Colonic mucosa (tissue), 4 donors: ENCODE measurements around the gene KRT8. TPM values are rescaled to one million over a fixed set of nuclear protein-coding genes. Genes with fewer than 3 reads are reported as not detected.

Experiments used
- DNase-seq: peaks from one replicate; pipeline ENCODE4 v3.0.0-alpha.2; 2020
- H3K27ac ChIP-seq: fragments of 200-600 bp; one replicate; pipeline ENCODE4 v1.8.0; 2021
- H3K27me3 ChIP-seq: fragments of 200-600 bp; one replicate; pipeline ENCODE4 v1.8.0; 2021
- H3K36me3 ChIP-seq: fragments of 200-600 bp; one replicate; pipeline ENCODE4 v1.8.0; 2021
- H3K4me1 ChIP-seq: fragments of 200-600 bp; one replicate; pipeline ENCODE4 v1.8.0; 2021; ENCODE audit warnings: mild to moderate bottlenecking
- H3K4me3 ChIP-seq: fragments of 200-600 bp; one replicate; pipeline ENCODE4 v1.8.0; 2021
- H3K9ac ChIP-seq, 2 donors: one replicate each; pipeline ENCODE4 v1.7.0; 2013; ENCODE audit warnings: control low read depth in 2 of 2, low read depth in 2 of 2, low read length in 2 of 2
- H3K9me3 ChIP-seq: fragments of 200-600 bp; one replicate; pipeline ENCODE4 v1.8.0; 2021
- CTCF ChIP-seq: fragments of 200-600 bp; IDR thresholded peaks from one replicate; pipeline ENCODE4 v1.8.0; 2022; ENCODE audit warnings: antibody characterized with exemption, mild to moderate bottlenecking
- intact Hi-C: fragments of 100-400 bp; cut with DNase I; formaldehyde crosslinking; loops from one replicate; pipeline ENCODE4 v1.14.1; 2022
- total RNA-seq, 2 donors: library from RNA; stranded (reverse); fragmentation: NEBNext Ultra II Directional in 1 of 2; extraction: Animal tissue kit (Norgen Biotek cat#: 25700) in 1 of 2; gene quantifications; one replicate each; pipeline ENCODE4 v1.2.1, GENCODE V29; 2021
- donor health status: healthy.
- donor health status: DM: no; HTN: no; CAD: no.
- donor health status: DM: no; HTN: no; CAD: no.

Gene KRT8
- total RNA-seq, 2 donors from 2014 or later: 4,207 to 4,597 TPM

- intact Hi-C loops: no loop called here
- peak; percentile 64 for DNase-seq
- H3K9ac ChIP-seq: peak overlapping the region; percentile 86 to 96
- no peaks in the 10 kb centered on the region for H3K9me3 ChIP-seq
- no peaks in the 10 kb centered on the region for H3K36me3 ChIP-seq
- TF ChIP-seq CTCF: no peak
- peak overlapping the region; percentile 92 for H3K27ac ChIP-seq
- no peaks in the 10 kb centered on the region for H3K4me1 ChIP-seq
- peak overlapping the region; percentile 58 for H3K4me3 ChIP-seq
- no peaks in the 10 kb centered on the region for H3K27me3 ChIP-seq
These were observed 894 bp downstream of the KRT8 start for GRCh38 chr12:52903855-52904508.

GRCh38 chr12:52903285-52903854 lies 1.5 kb downstream of the KRT8 start:
- Histone ChIP-seq H3K9me3 (no peaks in the 10 kb centered on the region), H3K9ac (peak overlapping the region; percentile 74 to 96), H3K27me3 (no peaks in the 10 kb centered on the region), H3K4me3 (peak overlapping the region; percentile 58), H3K27ac (peak overlapping the region; percentile 92), H3K4me1 (no peaks in the 10 kb centered on the region), H3K36me3 (no peaks in the 10 kb centered on the region)
- no peak for TF ChIP-seq CTCF
- DNase-seq: peak; percentile 83
- intact Hi-C loops: no loop called here

- Histone ChIP-seq H3K27me3 (no peaks in the 10 kb centered on the region), H3K4me1 (peaks cover 6% of the 10 kb centered on the region), H3K36me3 (no peaks in the 10 kb centered on the region), H3K9ac (peak overlapping the region; percentile 46 to 63), H3K9me3 (no peaks in the 10 kb centered on the region), H3K4me3 (peak overlapping the region; percentile 58), H3K27ac (peak overlapping the region; percentile 92)
- intact Hi-C loops: no loop called here
- TF ChIP-seq CTCF: no peak
- peak; percentile 54 for DNase-seq
These were observed 2.9 kb downstream of the KRT8 start for GRCh38 chr12:52901715-52902541.

GRCh38 chr12:52900896-52901714 lies 3.8 kb downstream of the KRT8 start:
- TF ChIP-seq CTCF: no peak
- Histone ChIP-seq H3K4me1 (peaks cover 6% of the 10 kb centered on the region), H3K36me3 (no peaks in the 10 kb centered on the region), H3K27ac (peak overlapping the region; percentile 92), H3K27me3 (no peaks in the 10 kb centered on the region), H3K4me3 (peak overlapping the region; percentile 58), H3K9ac (peak overlapping the region in 1 of 2 donors; percentile 63), H3K9me3 (no peaks in the 10 kb centered on the region)
- intact Hi-C loops: no loop called here
- DNase-seq: no peak
